Smooth muscle cell (in vitro differentiated cells): ENCODE data around the gene PLEKHM1. TPM values are rescaled to one million over a fixed set of nuclear protein-coding genes. Genes with fewer than 3 reads are reported as not detected.
"Not testable (repeated sequence)": the region's sequence is repeated elsewhere in the genome, so short reads cannot be mapped to it uniquely, and the experiment has no call there.

ENCODE experiments used
- DNase-seq: peaks from one replicate; lab custom pipeline; 2025; ENCODE audit not compliant: unreplicated experiment; lab: John Stamatoyannopoulos, UW
- H2AFZ ChIP-seq: fragments of 200-600 bp; sonication (generic); 2 replicates; pipeline ENCODE4 v1.6.0; 2016; ENCODE audit warnings: antibody characterized with exemption, low read depth, mild to moderate bottlenecking
- H3F3A ChIP-seq: fragments of 200-600 bp; sonication (generic); 2 replicates; pipeline ENCODE4 v1.6.0; 2017; ENCODE audit warnings: antibody characterized with exemption, low read depth
- H3K27ac ChIP-seq: fragments of 200-600 bp; sonication (generic); 2 replicates; pipeline ENCODE4 v1.5.1; 2016; ENCODE audit warnings: low read depth, mild to moderate bottlenecking
- H3K27me3 ChIP-seq: fragments of 200-600 bp; sonication (generic); 2 replicates; pipeline ENCODE4 v1.6.1; 2016; ENCODE audit warnings: low read depth, mild to moderate bottlenecking
- H3K36me3 ChIP-seq: fragments of 200-600 bp; sonication (generic); 2 replicates; pipeline ENCODE4 v1.5.1; 2016; ENCODE audit warnings: low read depth
- H3K4me1 ChIP-seq: fragments of 200-600 bp; sonication (generic); 2 replicates; pipeline ENCODE4 v1.5.1; 2016; ENCODE audit warnings: low read depth
- H3K4me2 ChIP-seq: fragments of 200-600 bp; sonication (generic); 2 replicates; pipeline ENCODE4 v1.6.0; 2016; ENCODE audit warnings: mild to moderate bottlenecking
- H3K4me3 ChIP-seq: fragments of 200-600 bp; sonication (generic); 2 replicates; pipeline ENCODE4 v1.5.1; 2016; ENCODE audit warnings: mild to moderate bottlenecking
- H3K79me2 ChIP-seq: fragments of 200-600 bp; sonication (generic); 2 replicates; pipeline ENCODE4 v1.6.0; 2016; ENCODE audit warnings: low read depth, mild to moderate bottlenecking
- H3K9ac ChIP-seq: fragments of 200-600 bp; sonication (generic); 2 replicates; pipeline ENCODE4 v1.6.0; 2016; ENCODE audit warnings: low read depth
- H3K9me3 ChIP-seq: fragments of 200-600 bp; sonication (generic); replicated peaks from 2 replicates; pipeline ENCODE4 v1.5.1; 2016; ENCODE audit warnings: low read depth
- H4K20me1 ChIP-seq: fragments of 200-600 bp; sonication (generic); 2 replicates; pipeline ENCODE4 v1.6.0; 2016; ENCODE audit warnings: low read depth
- WGBS: methylation state at CpG from one replicate; pipeline ENCODE4 v1.1.7; 2016; ENCODE audit warnings: low lambda C conversion rate; 5-methylcytosine and 5-hydroxymethylcytosine counted together
- polyA plus RNA-seq: library from polyadenylated mRNA; unstranded; fragments of >200 nt; fragmentation: Nextera tagmentation; extraction: Ambion mirVana; gene quantifications from 2 replicates; pipeline ENCODE4 v1.2.1, GENCODE V29; 2016
- total RNA-seq: library from RNA; depleted of rRNA; stranded (reverse); fragments of >200 nt; gene quantifications from 2 replicates; pipeline ENCODE4 v1.2.3, GENCODE V29; 2014
- TF ChIP-seq, protein P1 (sequence below): fragments of 200-600 bp; sonication (generic); IDR thresholded peaks from 2 replicates; pipeline ENCODE4 v1.5.1; 2017; ENCODE audit warnings: borderline replicate concordance, mild to moderate bottlenecking, antibody characterized with exemption; ENCODE audit not compliant: insufficient read depth, poor library complexity, severe bottlenecking

Gene PLEKHM1
- total and polyA plus RNA-seq, 2 experiments from 2014 or later, result 8.7 to 15.1 TPM

- no peaks in the 10 kb centered on the region for H3F3A ChIP-seq
- no peak overlapping the region for H2AFZ ChIP-seq
- no peaks in the 10 kb centered on the region for H3K4me1 ChIP-seq
- no peak overlapping the region for H3K27ac ChIP-seq
- no peak overlapping the region for H3K9ac ChIP-seq
- no peaks in the 10 kb centered on the region for H4K20me1 ChIP-seq
- no peak overlapping the region for H3K4me3 ChIP-seq
- WGBS, result 97% methylated on average over 14 of the region's 14 CpGs
- H3K79me2 ChIP-seq, result no peaks in the 10 kb centered on the region
- no peaks in the 10 kb centered on the region for H3K27me3 ChIP-seq
- no peak for DNase-seq
- H3K36me3 ChIP-seq, result no peaks in the 10 kb centered on the region
- no peaks in the 10 kb centered on the region for H3K9me3 ChIP-seq
- TF ChIP-seq, protein P1, sequence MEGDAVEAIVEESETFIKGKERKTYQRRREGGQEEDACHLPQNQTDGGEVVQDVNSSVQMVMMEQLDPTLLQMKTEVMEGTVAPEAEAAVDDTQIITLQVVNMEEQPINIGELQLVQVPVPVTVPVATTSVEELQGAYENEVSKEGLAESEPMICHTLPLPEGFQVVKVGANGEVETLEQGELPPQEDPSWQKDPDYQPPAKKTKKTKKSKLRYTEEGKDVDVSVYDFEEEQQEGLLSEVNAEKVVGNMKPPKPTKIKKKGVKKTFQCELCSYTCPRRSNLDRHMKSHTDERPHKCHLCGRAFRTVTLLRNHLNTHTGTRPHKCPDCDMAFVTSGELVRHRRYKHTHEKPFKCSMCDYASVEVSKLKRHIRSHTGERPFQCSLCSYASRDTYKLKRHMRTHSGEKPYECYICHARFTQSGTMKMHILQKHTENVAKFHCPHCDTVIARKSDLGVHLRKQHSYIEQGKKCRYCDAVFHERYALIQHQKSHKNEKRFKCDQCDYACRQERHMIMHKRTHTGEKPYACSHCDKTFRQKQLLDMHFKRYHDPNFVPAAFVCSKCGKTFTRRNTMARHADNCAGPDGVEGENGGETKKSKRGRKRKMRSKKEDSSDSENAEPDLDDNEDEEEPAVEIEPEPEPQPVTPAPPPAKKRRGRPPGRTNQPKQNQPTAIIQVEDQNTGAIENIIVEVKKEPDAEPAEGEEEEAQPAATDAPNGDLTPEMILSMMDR, result no peak
- no peak overlapping the region for H3K4me2 ChIP-seq
These were observed 48.8 kb downstream of the PLEKHM1 start for GRCh38 chr17:45441526-45442310.

DNA sequence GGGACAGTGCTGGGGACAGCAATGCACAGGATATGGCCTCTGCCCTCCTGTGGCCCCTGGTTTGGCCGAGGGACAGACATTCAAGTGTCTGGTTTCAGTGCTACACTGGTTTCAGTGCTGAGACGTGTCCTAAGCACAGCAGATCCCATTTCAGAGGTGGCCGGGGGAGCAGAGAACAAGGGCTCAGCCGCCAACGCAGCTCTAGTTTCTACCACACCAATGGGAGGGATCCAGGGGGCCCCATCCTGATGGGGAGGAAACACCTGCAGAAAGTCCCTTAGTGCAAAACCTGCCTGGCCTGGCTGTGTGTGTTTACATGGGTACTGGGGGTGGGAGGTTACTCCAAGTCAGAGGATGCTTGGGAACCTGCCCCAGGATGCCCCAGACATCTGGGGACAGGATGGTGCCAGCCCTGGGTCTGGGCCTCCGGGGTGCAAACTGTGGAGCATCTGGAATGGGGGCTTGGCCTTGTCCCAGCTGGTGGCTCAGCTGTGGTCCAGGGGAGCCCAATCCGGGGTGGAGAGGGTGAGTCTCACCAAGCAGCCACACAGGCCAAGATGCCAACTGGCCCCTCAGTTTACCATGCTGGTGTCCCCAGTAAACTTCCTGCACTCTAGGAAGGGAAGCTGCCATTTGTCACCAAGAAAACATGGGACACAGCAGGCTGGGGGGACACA, 49.5 kb downstream of the PLEKHM1 start:
- not testable (repeated sequence) for H3K9me3 ChIP-seq, H3K79me2 ChIP-seq, H3F3A ChIP-seq, H3K4me1 ChIP-seq, DNase-seq, H3K27me3 ChIP-seq, H3K9ac ChIP-seq, H3K4me3 ChIP-seq, H3K36me3 ChIP-seq, H2AFZ ChIP-seq, H3K27ac ChIP-seq, H3K4me2 ChIP-seq, H4K20me1 ChIP-seq
- WGBS, result 88% methylated on average over 7 of the region's 7 CpGs

DNA sequence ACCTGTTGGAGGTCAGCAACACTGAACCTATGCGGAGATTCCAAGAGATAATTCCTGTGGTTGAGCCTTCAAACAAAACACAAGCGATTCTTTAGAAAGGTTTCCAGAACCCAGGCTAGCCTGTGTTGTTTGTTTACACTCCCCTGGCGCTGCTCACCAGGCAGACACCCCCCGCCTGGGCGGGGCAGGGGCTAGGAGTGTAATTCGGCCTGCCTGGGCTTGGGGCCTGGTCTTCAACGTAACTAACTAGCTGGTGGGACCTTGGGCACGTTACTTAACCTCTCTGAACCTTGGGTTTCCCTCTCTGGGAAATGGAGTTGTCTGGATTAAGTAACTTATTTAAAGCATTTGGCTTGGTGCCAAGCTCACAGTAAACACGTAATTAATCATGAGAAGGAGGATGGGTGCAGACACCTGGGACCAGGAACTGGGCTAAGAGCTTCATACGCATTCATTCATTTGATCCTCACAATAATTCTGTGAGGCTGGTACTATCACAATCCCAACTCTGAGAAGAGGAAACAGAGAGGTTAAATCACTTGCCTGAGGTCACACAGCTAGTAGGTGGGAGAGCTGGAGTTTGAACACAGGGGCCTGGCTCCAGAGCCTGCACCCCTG, 50.3 kb downstream of the PLEKHM1 start:
- H3K27ac ChIP-seq, result no peak overlapping the region
- H2AFZ ChIP-seq, result no peak overlapping the region
- TF ChIP-seq, protein P1, result no peak
- no peak for DNase-seq
- H3K36me3 ChIP-seq, result no peaks in the 10 kb centered on the region
- H3F3A ChIP-seq, result no peaks in the 10 kb centered on the region
- H3K4me1 ChIP-seq, result no peaks in the 10 kb centered on the region
- no peak overlapping the region for H3K9ac ChIP-seq
- no peak overlapping the region for H3K4me2 ChIP-seq
- no peak overlapping the region for H3K4me3 ChIP-seq
- no peaks in the 10 kb centered on the region for H3K79me2 ChIP-seq
- no peaks in the 10 kb centered on the region for H3K9me3 ChIP-seq
- H3K27me3 ChIP-seq, result no peaks in the 10 kb centered on the region
- WGBS, result 48% methylated on average over 10 of the region's 10 CpGs
- H4K20me1 ChIP-seq, result no peaks in the 10 kb centered on the region

DNA sequence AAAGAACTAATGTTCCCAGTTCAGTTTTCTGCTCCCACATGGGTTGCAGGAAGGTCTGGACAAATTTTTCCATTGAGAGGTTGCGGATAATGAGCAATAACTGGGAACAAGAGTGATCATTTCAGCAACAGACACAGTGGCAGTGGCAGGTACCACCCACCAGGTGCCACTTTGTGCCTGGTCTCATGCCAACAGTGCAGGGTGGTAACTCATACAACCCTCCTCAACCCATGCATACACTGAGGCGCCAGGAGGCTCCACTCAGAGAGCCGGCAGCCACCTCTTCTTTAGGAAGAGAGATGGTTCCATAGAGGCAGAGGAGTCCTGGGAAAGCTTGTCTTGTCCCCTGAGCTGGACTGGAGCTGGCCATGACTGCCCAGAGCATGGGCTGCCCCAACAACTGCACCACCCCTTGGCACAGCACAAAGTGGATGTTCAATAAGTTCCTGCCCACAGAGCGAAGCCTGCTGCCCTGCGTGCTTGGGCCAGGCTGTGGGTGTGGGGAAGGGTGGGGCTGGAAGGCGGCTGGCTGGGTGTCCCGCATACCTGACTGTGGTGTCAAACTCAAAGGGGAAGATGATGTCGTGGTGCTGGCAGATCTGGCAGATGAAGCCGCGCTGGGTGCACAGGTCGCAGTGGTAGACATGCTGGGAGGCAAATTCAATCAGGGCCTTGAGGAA, 51.5 kb downstream of the PLEKHM1 start:
- WGBS, result 73% methylated on average over 11 of the region's 11 CpGs
- no peak overlapping the region for H3K9ac ChIP-seq
- H3F3A ChIP-seq, result no peaks in the 10 kb centered on the region
- H3K27ac ChIP-seq, result no peak overlapping the region
- no peak overlapping the region for H3K4me2 ChIP-seq
- DNase-seq, result no peak
- H3K9me3 ChIP-seq, result no peaks in the 10 kb centered on the region
- H3K4me3 ChIP-seq, result no peak overlapping the region
- H2AFZ ChIP-seq, result no peak overlapping the region
- H3K4me1 ChIP-seq, result no peaks in the 10 kb centered on the region
- H4K20me1 ChIP-seq, result no peaks in the 10 kb centered on the region
- H3K27me3 ChIP-seq, result no peaks in the 10 kb centered on the region
- H3K36me3 ChIP-seq, result no peaks in the 10 kb centered on the region
- TF ChIP-seq, protein P1, result no peak
- no peaks in the 10 kb centered on the region for H3K79me2 ChIP-seq
